Pancreas (tissue), 10 donors: Measurements from ENCODE around the gene GZF1. TPM values are rescaled to one million over a fixed set of nuclear protein-coding genes. Genes with fewer than 3 reads are reported as not detected.

Experiments
- ATAC-seq, 4 donors: fragments of 200-7000 bp; cut with Tn5 transposase; one replicate each; pipeline versions ENCODE4 v1.8.0 to v1.9.1; 2020; ENCODE audit warnings: mild to moderate bottlenecking in 4 of 4, moderate library complexity in 4 of 4
- DNase-seq, 6 donors: peaks; one replicate each; pipeline ENCODE4 v3.0.0-alpha.2; 2020
- FAIRE-seq: peaks from 2 replicates; lab custom pipeline; 2012; peaks lifted over from hg19 to GRCh38; lab: Jason Lieb, UNC
- H3K27ac ChIP-seq, 4 donors: fragments of 200-600 bp; sonication (generic); 1 replicate in 3 of 4; 2 replicates in 1 of 4; pipeline versions ENCODE4 v1.5.0 to v1.8.0; 2020
- H3K27me3 ChIP-seq, 4 donors: fragments of 200-600 bp; one replicate each; pipeline ENCODE4 v1.8.0; 2021
- H3K36me3 ChIP-seq, 3 donors: fragments of 200-600 bp; sonication (generic) in 1 of 3; one replicate each; pipeline versions ENCODE4 v1.5.0 to v1.8.0; 2020 to 2021
- H3K4me1 ChIP-seq, 3 donors: fragments of 200-600 bp; one replicate each; pipeline ENCODE4 v1.8.0; 2021
- H3K4me3 ChIP-seq, 4 donors: fragments of 200-600 bp; sonication (generic) in 2 of 4; one replicate each; pipeline versions ENCODE4 v1.5.0 to v1.8.0; 2020 to 2021
- H3K9me3 ChIP-seq, 4 donors: fragments of 200-600 bp; one replicate each; pipeline ENCODE4 v1.8.0; 2021
- CTCF ChIP-seq, 4 donors: fragments of 200-600 bp; sonication (generic) in 3 of 4; IDR thresholded peaks; one replicate each; pipeline versions ENCODE4 v1.5.0 to v1.8.0; 2021; ENCODE audit warnings: antibody characterized with exemption in 4 of 4
- WGBS, 2 donors: extraction: QIAGEN DNeasy Blood & Tissue Kit; methylation state at CpG; one replicate each; pipeline ENCODE4 v1.1.7; 2013; 5-methylcytosine and 5-hydroxymethylcytosine counted together
- intact Hi-C, 3 donors: fragments of 100-400 bp; cut with DNase I; formaldehyde crosslinking; loops; one replicate each; pipeline versions ENCODE4 v1.11.1 to v1.14.2; 2022
- polyA plus RNA-seq, 2 donors: library from polyadenylated mRNA; stranded (reverse); fragments of 200-250 nt; gene quantifications; one replicate each; pipeline ENCODE4 v1.2.3, GENCODE V29; 2013
- total RNA-seq, 6 donors: library from RNA; stranded (reverse); fragmentation: NEBNext Ultra II Directional in 4 of 6; extraction: Animal tissue kit (Norgen Biotek cat#: 25700) in 4 of 6; gene quantifications; one replicate each; pipeline versions ENCODE4 v1.2.1 to v1.2.4, GENCODE V29; 2021 to 2023
- donor health status: healthy with polysubstance abuse.
- donor health status: DM: no; HTN: no; CAD: no; lungs with moderate emphysema.
- donor health status: DM: no; HTN: no; CAD: no.
- donor health status: control.
- donor health status: control.
- donor health status: Bipolar disorder and iron deficiency.
- donor health status: DM: yes; HTN: yes; CAD: no.
- donor health status: DM: no; HTN: no; CAD: no.
- donor health status: DM: no; HTN: no; CAD: no.
- donor health status: DM: yes; HTN: yes; CAD: no.

The GZF1 gene
- total and polyA plus RNA-seq, 8 donors, result 3.5 to 7.9 (median 4.3) TPM

GRCh38 chr20:23340524-23340923 is 21.5 kb upstream of the GZF1 start:
- no peaks in the 10 kb centered on the region for H3K4me1 ChIP-seq
- 27 to 35% methylated on average over 9 of the region's 9 CpGs for WGBS, 2 donors
- ATAC-seq (peak in 3 of 4 donors; percentile 76 to 86 (median 82)), FAIRE-seq (no peak), DNase-seq (peak in 1 of 6 donors; percentile 51)
- peak in 2 of 4 donors; percentile 24 to 32 for TF ChIP-seq CTCF (IDR thresholded peaks at IDR 0.05)
- no peak overlapping the region for H3K27ac ChIP-seq
- no peaks in the 10 kb centered on the region for H3K36me3 ChIP-seq
- H3K27me3 ChIP-seq, result no peaks in the 10 kb centered on the region
- intact Hi-C loops, result loop anchor here in 1 of 3 donors (10.0 kb wide), 1 partner anchor 646 kb away; no protein-coding TSS in a partner anchor
- H3K4me3 ChIP-seq, result no peak overlapping the region
- H3K9me3 ChIP-seq, result no peaks in the 10 kb centered on the region

- intact Hi-C loops, result loop anchor here in 1 of 3 donors (10.0 kb wide), 1 partner anchor 646 kb away; no protein-coding TSS in a partner anchor
- ATAC-seq (no peak), FAIRE-seq (no peak), DNase-seq (no peak)
- Histone ChIP-seq H3K36me3 (no peaks in the 10 kb centered on the region), H3K9me3 (no peaks in the 10 kb centered on the region), H3K4me3 (no peak overlapping the region), H3K27ac (no peak overlapping the region), H3K4me1 (no peaks in the 10 kb centered on the region), H3K27me3 (no peaks in the 10 kb centered on the region)
- 46 to 70% methylated on average over 2 of the region's 2 CpGs for WGBS, 2 donors
- no peak for TF ChIP-seq CTCF (IDR thresholded peaks at IDR 0.05)
Observed at GRCh38 chr20:23341073-23341472, 20.9 kb upstream of the GZF1 start.

GRCh38 chr20:23343590-23343989 is 18.4 kb upstream of the GZF1 start:
- Histone ChIP-seq H3K27ac (no peak overlapping the region), H3K4me3 (no peak overlapping the region), H3K4me1 (no peaks in the 10 kb centered on the region), H3K27me3 (no peaks in the 10 kb centered on the region), H3K9me3 (no peaks in the 10 kb centered on the region), H3K36me3 (no peaks in the 10 kb centered on the region)
- DNase-seq, result no peak
- no peak for TF ChIP-seq CTCF (IDR thresholded peaks at IDR 0.05)
- WGBS, 2 donors, result 91 to 96% methylated on average over 1 of the region's 1 CpG
- no peak for ATAC-seq
- no peak for FAIRE-seq
- intact Hi-C loops, result loop anchor here in 1 of 3 donors (10.0 kb wide), 1 partner anchor 649 kb away; no protein-coding TSS in a partner anchor

- H3K27me3 ChIP-seq, result no peaks in the 10 kb centered on the region
- H3K4me3 ChIP-seq, result no peak overlapping the region
- H3K9me3 ChIP-seq, result no peaks in the 10 kb centered on the region
- ATAC-seq (no peak), DNase-seq (no peak), FAIRE-seq (no peak)
- intact Hi-C loops, result loop anchor here in 1 of 3 donors (10.0 kb wide), 1 partner anchor 650 kb away; no protein-coding TSS in a partner anchor
- H3K27ac ChIP-seq, result no peak overlapping the region
- WGBS, 2 donors, result 38 to 47% methylated on average over 5 of the region's 5 CpGs
- H3K36me3 ChIP-seq, result no peaks in the 10 kb centered on the region
- H3K4me1 ChIP-seq, result peaks cover 0 to 4% (median 3%) of the 10 kb centered on the region in 3 donors
- no peak for TF ChIP-seq CTCF (IDR thresholded peaks at IDR 0.05)
Observed at GRCh38 chr20:23344336-23344735, 17.6 kb upstream of the GZF1 start.

- TF ChIP-seq CTCF (IDR thresholded peaks at IDR 0.05), result no peak
- Histone ChIP-seq H3K36me3 (no peaks in the 10 kb centered on the region), H3K4me3 (no peak overlapping the region), H3K27ac (no peak overlapping the region), H3K4me1 (peaks cover 0 to 6% (median 4%) of the 10 kb centered on the region in 3 donors), H3K9me3 (no peaks in the 10 kb centered on the region), H3K27me3 (no peaks in the 10 kb centered on the region)
- intact Hi-C loops, result loop anchor here in 1 of 3 donors (10.0 kb wide), 1 partner anchor 651 kb away; no protein-coding TSS in a partner anchor
- ATAC-seq (no peak), DNase-seq (no peak), FAIRE-seq (no peak)
- 76 to 87% methylated on average over 4 of the region's 4 CpGs for WGBS, 2 donors
Observed at GRCh38 chr20:23346002-23346401, 16.0 kb upstream of the GZF1 start.
